Stimulated activated CD4-positive, alpha-beta T cell treated with anti-CD3 and anti-CD28 coated beads, Interleukin-15, amount 100 ng/mL, for 24 hours (primary cell): ENCODE data around the gene UBR4.
"Not testable (repeated sequence)": the region's sequence is repeated elsewhere in the genome, so short reads cannot be mapped to it uniquely, and the experiment has no call there.

Experiments
- DNase-seq: peaks from one replicate; pipeline ENCODE4 v3.0.0-alpha.2; 2020

UBR4 gene

GRCh38 chr1:19187852-19188251 is 22.2 kb downstream of the UBR4 start:
- DNase-seq = no peak

DNA sequence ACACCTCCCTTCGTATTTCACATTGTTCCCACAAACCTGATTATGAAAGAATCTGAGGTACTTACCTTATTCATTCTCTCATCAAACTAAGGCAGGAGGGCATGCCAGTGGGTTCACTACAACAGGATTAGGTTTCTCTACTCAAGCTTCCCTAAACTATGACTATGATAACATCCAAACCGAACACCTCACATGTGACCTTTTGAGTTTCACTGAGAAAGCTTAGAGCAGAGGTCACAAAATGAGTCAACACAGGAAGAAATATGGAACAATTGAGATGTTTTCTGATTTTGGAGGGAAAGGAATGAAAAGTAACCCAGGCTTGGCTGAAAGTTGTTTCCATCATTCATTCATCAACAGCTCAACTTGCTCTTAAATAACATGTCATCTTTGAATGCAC is 24.1 kb downstream of the UBR4 start:
- DNase-seq = peak; percentile 35

DNA sequence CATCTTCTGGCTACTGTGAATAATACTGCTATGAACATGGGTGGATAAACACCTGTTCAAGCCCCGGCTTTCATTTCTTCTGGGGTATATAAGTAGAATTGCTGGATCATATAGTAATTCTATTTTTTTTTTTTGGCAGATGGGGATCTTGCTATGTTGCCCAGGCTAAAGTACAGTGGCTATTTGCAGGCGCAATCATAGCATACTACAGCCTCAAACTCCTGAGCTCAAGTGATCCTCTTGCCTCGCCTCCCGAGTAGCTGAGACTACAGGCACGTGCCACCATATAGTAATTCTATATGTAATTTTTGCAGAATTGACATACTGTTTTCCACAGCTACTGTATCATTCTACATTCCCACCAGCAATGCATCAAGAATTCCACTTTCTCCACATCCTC is 27.8 kb downstream of the UBR4 start:
- DNase-seq = no peak

- not testable (repeated sequence) for DNase-seq
These were observed 29.8 kb downstream of the UBR4 start for GRCh38 chr1:19180265-19180657.

DNA sequence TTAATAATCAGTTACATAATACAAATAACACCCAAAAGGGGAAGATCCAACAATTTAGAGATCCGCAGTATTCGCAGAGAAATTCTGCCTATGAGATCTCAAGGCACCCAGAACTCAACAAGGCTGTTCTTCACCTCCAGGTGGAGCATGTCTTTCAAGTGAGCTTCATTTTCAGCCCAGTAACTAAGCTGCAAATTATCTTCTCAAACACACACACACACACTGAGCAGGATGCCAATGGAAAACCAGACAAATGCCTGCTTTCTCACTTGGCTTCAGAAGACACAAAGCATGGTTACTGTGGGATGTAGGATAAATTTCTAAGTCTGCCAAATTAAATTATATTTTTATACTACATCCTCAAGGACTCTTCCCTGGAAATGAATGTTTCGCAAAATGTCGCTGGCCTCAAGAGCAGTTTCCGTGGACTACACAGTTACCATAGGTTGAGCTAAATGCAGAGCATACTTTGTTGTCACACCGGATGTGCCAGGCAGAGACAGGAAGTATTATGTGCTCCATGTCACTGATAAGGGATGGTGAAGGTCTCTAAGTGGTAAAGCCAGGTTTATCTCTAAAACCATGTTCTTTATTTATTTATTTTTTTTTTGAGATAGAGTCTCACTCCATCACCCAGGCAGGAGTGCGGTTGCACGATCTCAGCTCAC is 30.3 kb downstream of the UBR4 start:
- peak; percentile 9 for DNase-seq

GRCh38 chr1:19178734-19179398 is 31.2 kb downstream of the UBR4 start:
- no peak for DNase-seq

GRCh38 chr1:19177811-19178210 is 32.3 kb downstream of the UBR4 start:
- DNase-seq = no peak

- no peak for DNase-seq
These were observed 40.4 kb downstream of the UBR4 start for GRCh38 chr1:19169642-19170041.

- no peak for DNase-seq
These were observed 42.9 kb downstream of the UBR4 start for GRCh38 chr1:19167140-19167539.

GRCh38 chr1:19166066-19166465 is 44.0 kb downstream of the UBR4 start:
- DNase-seq = no peak

- no peak for DNase-seq
These were observed 44.6 kb downstream of the UBR4 start for GRCh38 chr1:19165501-19165900.

DNA sequence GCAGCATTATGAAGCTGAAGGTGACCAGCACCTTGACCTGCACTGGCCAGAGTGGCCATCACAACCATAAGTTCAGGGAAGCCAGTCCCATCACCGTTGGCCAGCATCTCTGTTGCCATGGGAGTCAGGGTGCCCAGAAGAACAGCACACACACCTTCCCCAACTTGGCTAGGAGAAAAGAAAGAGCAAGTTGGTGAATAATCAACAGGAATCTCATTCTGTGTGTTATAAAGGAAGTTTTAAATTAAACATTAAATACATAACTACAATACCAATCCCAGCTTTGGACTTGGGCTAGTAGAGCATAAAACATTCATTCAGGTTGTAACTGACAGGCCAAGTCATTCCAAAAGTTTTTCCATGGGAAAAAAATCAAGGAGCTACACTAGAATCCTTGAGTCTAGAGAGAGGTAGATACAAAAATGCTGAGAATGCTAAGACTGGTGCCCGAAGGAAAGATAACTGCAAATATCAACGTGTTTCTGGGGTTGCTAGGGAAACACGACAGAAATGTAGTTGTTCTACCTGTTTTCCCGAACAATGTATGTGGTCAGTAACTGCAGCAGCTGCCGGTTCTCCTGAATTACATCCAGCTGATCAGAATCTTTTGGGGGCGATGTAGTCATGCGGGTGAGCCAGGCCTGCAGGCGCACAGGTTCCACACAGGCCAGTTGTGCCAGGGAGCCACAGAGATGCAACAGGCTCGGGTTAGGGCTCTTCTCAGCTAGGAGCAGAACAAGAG is 45.6 kb downstream of the UBR4 start:
- DNase-seq = no peak

GRCh38 chr1:19163261-19163660 is 46.8 kb downstream of the UBR4 start:
- no peak for DNase-seq

DNA sequence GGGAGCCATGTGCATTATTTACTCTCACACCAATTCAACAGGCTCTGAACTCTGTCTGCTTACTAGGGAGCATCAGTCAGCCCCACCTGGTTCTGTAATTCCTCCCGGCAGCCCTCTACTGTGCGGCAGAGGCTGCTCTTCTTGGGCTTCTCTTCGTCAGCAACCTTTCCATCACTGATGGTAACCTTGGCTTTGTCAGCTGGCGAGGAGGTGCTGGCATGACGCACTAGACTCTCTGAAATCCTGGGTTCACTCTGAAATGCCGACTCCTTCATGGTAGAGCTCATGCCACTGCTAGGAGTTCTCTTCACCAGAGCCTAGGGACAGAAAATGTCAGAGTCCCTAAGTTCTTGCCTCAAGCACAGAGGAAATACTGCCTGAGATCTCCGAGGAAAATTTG is 49.2 kb downstream of the UBR4 start:
- no peak for DNase-seq

DNA sequence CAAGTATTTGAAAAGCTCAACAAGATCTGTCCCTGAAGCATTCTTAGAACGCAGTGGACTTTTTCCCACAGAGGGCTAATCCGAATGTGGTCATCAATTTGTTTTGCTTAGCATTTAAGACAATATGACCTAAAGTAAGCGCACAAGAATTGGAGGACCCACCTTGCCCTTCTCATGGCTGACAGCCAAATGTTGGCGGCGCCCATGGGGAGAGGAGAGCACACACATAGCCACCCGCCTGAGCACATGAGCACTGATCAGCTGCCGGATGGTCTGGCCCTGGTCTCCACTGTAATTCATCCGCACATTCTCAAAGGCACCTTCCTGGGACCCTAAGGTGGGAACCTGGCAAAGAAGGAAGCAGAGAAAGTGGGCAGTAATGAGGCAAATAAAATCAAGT is 52.4 kb downstream of the UBR4 start:
- no peak for DNase-seq

DNA sequence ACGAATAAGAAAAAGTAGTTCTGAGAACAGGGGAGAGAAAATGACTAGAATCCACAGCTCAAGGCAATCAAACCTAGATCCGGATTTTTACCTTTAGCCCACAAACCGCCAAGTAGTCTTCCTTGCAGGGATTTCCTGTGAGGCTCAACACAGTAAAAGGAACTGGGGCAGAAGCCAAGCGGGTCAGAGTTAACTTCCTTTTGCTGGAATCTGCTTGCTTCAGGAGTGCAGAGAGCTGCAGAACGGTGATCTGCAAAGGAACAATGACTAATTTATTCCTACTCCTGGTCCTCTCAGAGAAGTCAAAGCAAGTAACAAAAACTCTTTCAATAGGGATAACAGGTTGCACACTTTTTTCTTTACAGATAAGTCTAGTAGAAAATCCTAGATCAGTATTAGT is 53.4 kb downstream of the UBR4 start:
- DNase-seq = no peak

- DNase-seq = no peak
These were observed 55.2 kb downstream of the UBR4 start for GRCh38 chr1:19154876-19155275.

DNA sequence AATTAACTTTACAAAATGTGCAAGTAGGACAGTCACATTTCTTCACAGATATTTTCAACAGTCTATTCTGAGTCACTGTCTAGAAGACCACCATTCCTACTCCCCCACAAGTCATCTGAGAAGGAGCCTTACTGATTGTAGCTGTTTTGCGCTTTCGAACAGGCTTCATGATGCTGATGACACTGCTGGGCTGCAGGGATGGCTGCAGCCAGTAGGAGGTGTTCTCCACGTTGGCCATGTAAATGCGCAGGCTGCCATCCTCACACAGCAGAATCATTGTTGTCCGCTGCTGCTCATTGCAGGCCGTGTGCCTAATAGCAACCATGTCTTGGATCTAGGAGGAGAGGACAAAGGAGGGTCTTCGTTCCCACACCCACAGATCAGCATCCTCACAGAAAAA is 56.9 kb downstream of the UBR4 start:
- no peak for DNase-seq

GRCh38 chr1:19151537-19151936 is 58.5 kb downstream of the UBR4 start:
- no peak for DNase-seq

GRCh38 chr1:19149736-19150135 is 60.3 kb downstream of the UBR4 start:
- DNase-seq = no peak

DNA sequence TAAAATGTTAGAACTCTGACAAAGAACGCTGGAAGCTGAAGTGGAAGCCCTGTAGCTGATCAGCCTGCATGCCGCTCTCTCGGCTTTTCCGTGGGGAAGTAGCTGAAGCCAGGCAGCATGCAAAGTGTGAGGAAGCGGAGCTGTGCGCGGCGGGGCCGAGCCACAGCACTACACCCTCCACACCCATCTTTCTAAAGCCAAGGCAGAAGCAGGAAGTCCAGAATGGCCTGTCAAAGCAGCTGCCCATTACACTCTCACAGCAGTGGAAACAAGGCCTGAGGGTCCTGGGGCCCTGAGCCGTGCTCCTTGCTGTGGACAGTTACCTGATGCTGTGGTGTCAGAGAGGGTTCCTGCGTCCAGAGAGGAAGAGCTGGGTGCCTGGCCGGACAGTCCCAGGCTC is 69.6 kb downstream of the UBR4 start:
- DNase-seq = no peak

DNA sequence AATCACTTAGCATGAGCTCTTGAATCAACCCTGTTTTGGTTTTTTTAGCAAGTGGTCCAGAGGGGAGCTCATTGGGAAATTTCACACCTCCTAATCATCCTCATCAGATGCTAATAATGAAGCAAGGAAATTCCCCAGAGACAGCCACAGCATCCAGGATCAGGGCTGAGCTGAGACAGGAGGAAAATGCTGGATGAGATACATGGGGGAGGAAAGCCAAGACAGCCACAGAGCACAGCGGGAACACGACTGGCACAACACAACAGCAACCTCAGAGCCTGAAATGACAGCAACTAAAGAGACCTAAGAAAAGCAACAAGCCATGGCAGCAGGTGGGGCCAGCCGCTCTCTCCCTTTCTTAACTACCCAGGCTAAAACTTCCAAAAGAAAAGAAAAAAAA is 70.4 kb downstream of the UBR4 start:
- DNase-seq = no peak

- no peak for DNase-seq
These were observed 71.0 kb downstream of the UBR4 start for GRCh38 chr1:19138958-19139581.

- DNase-seq = no peak
These were observed 71.7 kb downstream of the UBR4 start for GRCh38 chr1:19138331-19138730.
